Activated T-helper 2 cell treated with anti-CD3 and anti-CD28 coated beads, Interferon-gamma antibody, Interleukin-2, Interleukin-4, amounts not matched to agents 10 μg/mL and 5 μg/mL and 100 μg/mL, durations not matched to agents 14 hours and 24 hours and 36 hours (primary cell): ENCODE results near the gene KLK12. TPM values are rescaled to one million over a fixed set of nuclear protein-coding genes. Genes with fewer than 3 reads are reported as not detected.
"Not testable (repeated sequence)": the region's sequence is repeated elsewhere in the genome, so short reads cannot be mapped to it uniquely, and the experiment has no call there.

Experiments
- DNase-seq: peaks from one replicate; pipeline ENCODE4 v3.0.0; 2021; ENCODE audit warnings: low spot score
- H3K27ac Mint-ChIP-seq: one replicate; pipeline ENCODE4 v1.8.0; 2021; ENCODE audit warnings: mixed read lengths
- H3K27me3 Mint-ChIP-seq: one replicate; pipeline ENCODE4 v1.8.0; 2021; ENCODE audit warnings: low read depth, mixed read lengths
- H3K36me3 Mint-ChIP-seq: one replicate; pipeline ENCODE4 v1.8.0; 2021; ENCODE audit warnings: low read depth, mixed read lengths
- H3K4me1 Mint-ChIP-seq: one replicate; pipeline ENCODE4 v1.8.0; 2021; ENCODE audit warnings: low read depth, mixed read lengths
- H3K4me3 Mint-ChIP-seq: one replicate; pipeline ENCODE4 v1.8.0; 2021; ENCODE audit warnings: low read depth, mild to moderate bottlenecking, moderate library complexity, mixed read lengths
- H3K9me3 Mint-ChIP-seq: one replicate; pipeline ENCODE4 v1.8.0; 2021; ENCODE audit warnings: mixed read lengths
- intact Hi-C: fragments of 100-400 bp; cut with micrococcal nuclease; formaldehyde crosslinking; loops from one replicate; pipeline ENCODE4 v1.15.1; 2023
- total RNA-seq: library from RNA; stranded (reverse); gene quantifications from 2 replicates; pipeline ENCODE4 v1.2.3, GENCODE V29; 2022

KLK12 gene
- total RNA-seq, 1 donor from 2014 or later, result not detected

DNA sequence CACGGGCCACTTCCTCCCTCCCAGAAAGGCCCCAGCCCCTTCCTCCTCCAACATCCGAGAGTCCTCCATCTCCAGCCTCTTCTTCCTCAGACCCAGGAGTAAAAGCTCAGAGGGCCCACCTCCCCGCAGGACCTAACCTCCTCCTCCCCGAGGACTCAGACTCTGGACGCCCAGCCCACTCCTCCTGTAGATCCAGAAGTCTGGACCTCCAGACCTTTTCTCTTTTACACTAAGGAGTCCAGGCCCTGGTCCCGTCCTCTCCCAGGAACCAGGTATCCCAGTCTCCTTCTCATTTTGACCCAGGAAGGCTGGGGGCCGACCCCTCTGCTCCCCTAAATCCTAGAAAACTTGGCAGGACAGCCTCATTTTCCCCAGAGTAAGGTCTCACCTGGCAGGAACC, 31.5 kb downstream of the KLK12 start:
- intact Hi-C loops, result no loop called here
- Mint-ChIP-seq H3K27ac (no peak overlapping the region), H3K9me3 (no peaks in the 10 kb centered on the region), H3K4me1 (no peaks in the 10 kb centered on the region), H3K27me3 (no peaks in the 10 kb centered on the region), H3K4me3 (no peak overlapping the region), H3K36me3 (no peaks in the 10 kb centered on the region)
- no peak for DNase-seq

- H3K9me3 Mint-ChIP-seq, result no peaks in the 10 kb centered on the region
- H3K4me1 Mint-ChIP-seq, result no peaks in the 10 kb centered on the region
- intact Hi-C loops, result no loop called here
- H3K36me3 Mint-ChIP-seq, result no peaks in the 10 kb centered on the region
- no peaks in the 10 kb centered on the region for H3K27me3 Mint-ChIP-seq
- H3K4me3 Mint-ChIP-seq, result no peak overlapping the region
- no peak overlapping the region for H3K27ac Mint-ChIP-seq
- peak; percentile 14 for DNase-seq
Measured at GRCh38 chr19:51002542-51003311, 32.1 kb downstream of the KLK12 start.

GRCh38 chr19:51002089-51002532, 32.7 kb downstream of the KLK12 start:
- no peak for DNase-seq
- Mint-ChIP-seq H3K4me1 (no peaks in the 10 kb centered on the region), H3K4me3 (no peak overlapping the region), H3K9me3 (no peaks in the 10 kb centered on the region), H3K27me3 (no peaks in the 10 kb centered on the region), H3K36me3 (no peaks in the 10 kb centered on the region), H3K27ac (no peak overlapping the region)
- intact Hi-C loops, result no loop called here

GRCh38 chr19:51001515-51001914, 33.3 kb downstream of the KLK12 start, which contains the start of gene KLK8:
KLK8 (minus strand) TSS chr19:51001604; CDS start chr19:51001167, 437 bp downstream.
- no peaks in the 10 kb centered on the region for H3K27me3 Mint-ChIP-seq
- H3K27ac Mint-ChIP-seq, result no peak within 1 kb of the TSS
- no peaks in the 10 kb centered on the region for H3K36me3 Mint-ChIP-seq
- no peaks in the 10 kb centered on the region for H3K9me3 Mint-ChIP-seq
- H3K4me3 Mint-ChIP-seq, result no peak within 1 kb of the TSS
- intact Hi-C loops, result no loop called here
- no peaks in the 10 kb centered on the region for H3K4me1 Mint-ChIP-seq
- no peak for DNase-seq

DNA sequence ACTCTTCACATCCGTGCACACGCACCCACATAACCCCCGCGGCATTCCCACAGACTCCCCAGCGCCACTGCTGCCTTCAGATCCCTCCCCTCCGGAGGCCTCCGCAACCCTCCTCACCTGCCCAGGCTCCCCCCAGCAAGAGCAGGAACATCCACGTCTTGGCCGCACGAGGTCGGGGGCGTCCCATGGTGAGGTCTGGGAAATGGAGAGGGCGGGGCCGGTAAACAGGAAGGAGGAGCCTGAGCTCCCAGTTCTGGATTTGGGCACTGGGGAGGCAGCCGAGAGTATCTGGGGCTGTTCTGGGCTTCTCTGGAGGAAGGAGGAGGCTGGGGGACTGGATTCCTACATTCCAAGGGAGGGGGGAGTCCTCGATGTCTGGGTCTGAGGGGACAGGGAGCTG, 33.8 kb downstream of the KLK12 start:
- Mint-ChIP-seq H3K27ac (no peak overlapping the region), H3K4me3 (no peak overlapping the region), H3K4me1 (no peaks in the 10 kb centered on the region), H3K36me3 (no peaks in the 10 kb centered on the region), H3K9me3 (no peaks in the 10 kb centered on the region), H3K27me3 (no peaks in the 10 kb centered on the region)
- DNase-seq, result no peak
- intact Hi-C loops, result no loop called here

GRCh38 chr19:51000426-51000825, 34.4 kb downstream of the KLK12 start:
- intact Hi-C loops, result no loop called here
- Mint-ChIP-seq H3K36me3 (no peaks in the 10 kb centered on the region), H3K27me3 (no peaks in the 10 kb centered on the region), H3K4me3 (no peak overlapping the region), H3K4me1 (no peaks in the 10 kb centered on the region), H3K9me3 (no peaks in the 10 kb centered on the region), H3K27ac (no peak overlapping the region)
- no peak for DNase-seq

DNA sequence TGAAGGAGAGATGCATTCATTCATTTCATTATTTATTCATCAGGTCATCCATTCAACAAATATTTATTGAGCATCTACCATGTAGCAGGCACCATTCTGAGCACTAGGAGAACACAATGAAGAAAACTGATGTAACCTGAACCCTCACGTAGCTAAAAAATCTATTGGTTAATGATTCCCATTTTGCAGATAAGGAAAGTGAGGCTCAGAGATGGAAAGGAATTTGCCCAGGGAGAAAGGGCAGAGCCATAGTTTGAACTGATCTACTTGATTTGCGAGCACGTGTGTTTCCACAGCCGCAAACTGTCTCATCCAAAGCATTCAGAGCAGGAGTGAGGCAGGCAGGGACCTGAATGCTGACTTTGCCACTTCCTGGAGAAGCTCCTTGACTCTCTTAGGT, 36.1 kb downstream of the KLK12 start:
- Mint-ChIP-seq H3K9me3 (no peaks in the 10 kb centered on the region), H3K36me3 (no peaks in the 10 kb centered on the region), H3K27me3 (no peaks in the 10 kb centered on the region), H3K27ac (no peak overlapping the region), H3K4me3 (no peak overlapping the region), H3K4me1 (no peaks in the 10 kb centered on the region)
- intact Hi-C loops, result no loop called here
- DNase-seq, result no peak

DNA sequence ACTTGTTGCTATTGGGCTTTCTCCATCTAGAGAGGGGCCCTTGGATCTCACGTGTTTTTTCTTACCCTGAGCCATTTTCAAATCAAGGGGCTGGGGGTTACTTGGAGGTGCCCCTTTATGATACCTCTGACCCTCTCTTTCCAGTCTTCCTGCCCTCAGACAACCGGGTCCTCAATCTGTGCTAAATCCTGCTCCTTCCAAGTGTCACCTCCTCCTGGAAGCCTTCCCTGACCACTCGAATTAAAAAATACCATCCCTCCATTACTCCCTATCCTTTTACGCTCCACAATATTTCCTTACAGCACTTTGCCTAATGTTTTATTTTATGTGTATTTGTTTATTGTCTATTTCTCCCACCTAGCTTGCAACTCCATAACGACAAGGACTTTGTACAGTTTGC, 36.7 kb downstream of the KLK12 start:
- H3K27me3 Mint-ChIP-seq, result no peaks in the 10 kb centered on the region
- no peak overlapping the region for H3K27ac Mint-ChIP-seq
- no peaks in the 10 kb centered on the region for H3K4me1 Mint-ChIP-seq
- intact Hi-C loops, result no loop called here
- DNase-seq, result no peak
- no peak overlapping the region for H3K4me3 Mint-ChIP-seq
- H3K36me3 Mint-ChIP-seq, result no peaks in the 10 kb centered on the region
- H3K9me3 Mint-ChIP-seq, result no peaks in the 10 kb centered on the region

DNA sequence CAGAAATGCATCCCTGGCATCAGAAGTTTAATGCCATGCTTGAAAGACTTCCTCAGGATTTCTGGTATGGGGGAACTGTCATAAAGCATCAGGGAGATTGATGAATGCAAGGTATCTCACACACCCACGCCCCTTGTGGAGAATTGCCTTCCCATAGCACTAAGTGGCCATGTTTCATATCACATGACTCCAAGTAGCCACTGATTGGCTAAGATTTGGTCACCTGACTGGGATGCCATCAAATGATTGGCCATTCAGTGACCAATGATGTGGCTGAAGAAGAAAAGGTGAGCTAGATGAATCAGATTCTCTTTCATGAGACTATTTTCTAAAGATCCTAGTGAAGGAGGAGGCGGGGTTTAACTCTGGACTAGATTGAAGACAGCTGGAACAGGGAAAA, 40.7 kb downstream of the KLK12 start:
- Mint-ChIP-seq H3K27me3 (peaks cover 4% of the 10 kb centered on the region), H3K36me3 (no peaks in the 10 kb centered on the region), H3K4me3 (no peak overlapping the region), H3K4me1 (no peaks in the 10 kb centered on the region), H3K9me3 (no peaks in the 10 kb centered on the region), H3K27ac (no peak overlapping the region)
- no peak for DNase-seq
- intact Hi-C loops, result no loop called here

- Mint-ChIP-seq H3K4me3 (no peak overlapping the region), H3K36me3 (no peaks in the 10 kb centered on the region), H3K4me1 (no peaks in the 10 kb centered on the region), H3K27me3 (peaks cover 11% of the 10 kb centered on the region), H3K27ac (no peak overlapping the region), H3K9me3 (no peaks in the 10 kb centered on the region)
- no peak for DNase-seq
- intact Hi-C loops, result no loop called here
Measured at GRCh38 chr19:50992666-50993035, 42.2 kb downstream of the KLK12 start.

DNA sequence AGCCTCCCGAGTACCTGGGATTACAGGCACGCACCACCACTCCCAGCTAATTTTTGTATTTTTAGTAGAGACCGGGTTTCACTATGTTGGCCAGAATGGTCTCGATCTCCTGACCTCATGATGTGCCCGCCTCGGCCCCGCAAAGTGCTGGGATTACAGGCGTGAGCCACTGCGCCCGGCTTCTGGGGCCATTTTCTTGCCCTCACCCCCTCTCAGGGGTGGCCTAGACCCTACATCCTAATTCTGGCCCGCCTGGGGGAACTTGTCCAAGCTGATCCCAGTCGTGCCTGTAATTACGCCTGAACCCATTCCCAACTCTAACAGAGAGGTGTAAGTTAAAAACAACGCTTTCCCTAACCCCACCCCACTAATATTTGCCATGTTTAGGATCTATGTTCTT, 50.4 kb downstream of the KLK12 start:
- H3K4me1 Mint-ChIP-seq, intact Hi-C loops, H3K27ac Mint-ChIP-seq, H3K36me3 Mint-ChIP-seq, H3K9me3 Mint-ChIP-seq, H3K4me3 Mint-ChIP-seq, DNase-seq: not testable (repeated sequence)
- H3K27me3 Mint-ChIP-seq, result peaks cover 14% of the 10 kb centered on the region

GRCh38 chr19:50983625-50984292, 51.0 kb downstream of the KLK12 start, which contains the start of gene KLK7:
KLK7 (minus strand) TSS chr19:50983917; CDS start chr19:50982399, 1,518 bp downstream.
- no peaks in the 10 kb centered on the region for H3K36me3 Mint-ChIP-seq
- no peak within 1 kb of the TSS for H3K4me3 Mint-ChIP-seq
- H3K4me1 Mint-ChIP-seq, result no peaks in the 10 kb centered on the region
- H3K9me3 Mint-ChIP-seq, result no peaks in the 10 kb centered on the region
- peaks cover 16% of the 10 kb centered on the region for H3K27me3 Mint-ChIP-seq
- DNase-seq, result no peak
- intact Hi-C loops, result no loop called here
- no peak within 1 kb of the TSS for H3K27ac Mint-ChIP-seq

GRCh38 chr19:50982186-50982585, 52.6 kb downstream of the KLK12 start:
- no peak for DNase-seq
- intact Hi-C loops, result no loop called here
- no peaks in the 10 kb centered on the region for H3K4me1 Mint-ChIP-seq
- H3K9me3 Mint-ChIP-seq, result no peaks in the 10 kb centered on the region
- no peaks in the 10 kb centered on the region for H3K36me3 Mint-ChIP-seq
- no peak overlapping the region for H3K27ac Mint-ChIP-seq
- H3K4me3 Mint-ChIP-seq, result no peak overlapping the region
- H3K27me3 Mint-ChIP-seq, result peaks cover 10% of the 10 kb centered on the region
